GM19438 (cell line): ENCODE measurements around the gene MRPL11.

Experiments
- ATAC-seq: cut with Tn5 transposase; IDR thresholded peaks from one replicate; pipeline ENCODE4 v1.9.1; 2021; ENCODE audit warnings: low read depth; ENCODE audit not compliant: unreplicated experiment

MRPL11 gene

GRCh38 chr11:66408488-66409214 lies 30.0 kb downstream of the MRPL11 start:
- no peak for ATAC-seq

GRCh38 chr11:66407651-66408050 lies 31.0 kb downstream of the MRPL11 start:
- no peak for ATAC-seq

- ATAC-seq = no peak
These were observed 44.7 kb downstream of the MRPL11 start for GRCh38 chr11:66393954-66394353.

GRCh38 chr11:66391322-66391721 lies 47.3 kb downstream of the MRPL11 start:
- no peak for ATAC-seq

- ATAC-seq = no peak
These were observed 49.8 kb downstream of the MRPL11 start for GRCh38 chr11:66388780-66389386.

- ATAC-seq = no peak
These were observed 52.2 kb downstream of the MRPL11 start for GRCh38 chr11:66386171-66387069.
